BLaER1 treated with 17β-estradiol and CSF1 and Interleukin-3, amounts not matched to agents 10 nM and 100 nM (cell line): ENCODE results near the gene PINK1.
A peak's percentile ranks its signal among the peaks of the same experiment; 100 is the strongest.
"Not testable (repeated sequence)": the region's sequence is repeated elsewhere in the genome, so short reads cannot be mapped to it uniquely, and the experiment has no call there.

Source experiments
- H3K27ac ChIP-seq, 11 experiments: shearing (Covaris generic); formaldehyde crosslinking; 2 replicates each; pipeline ENCODE4 v1.8.1; 2022
- H3K27me3 ChIP-seq, 11 experiments: shearing (Covaris generic); formaldehyde crosslinking; 2 replicates each; pipeline ENCODE4 v1.8.1; 2022
- H3K36me3 ChIP-seq, 11 experiments: shearing (Covaris generic); formaldehyde crosslinking; 2 replicates each; pipeline ENCODE4 v1.8.1; 2022
- H3K4me1 ChIP-seq, 10 experiments: shearing (Covaris generic); formaldehyde crosslinking; 2 replicates each; pipeline ENCODE4 v1.8.1; 2022
- H3K4me2 ChIP-seq, 11 experiments: shearing (Covaris generic); formaldehyde crosslinking; 2 replicates each; pipeline ENCODE4 v1.8.1; 2022
- H3K4me3 ChIP-seq, 10 experiments: shearing (Covaris generic); formaldehyde crosslinking; 2 replicates each; pipeline ENCODE4 v1.8.1; 2022
- H3K9ac ChIP-seq, 11 experiments: shearing (Covaris generic); formaldehyde crosslinking; 2 replicates each; pipeline ENCODE4 v1.8.1; 2022
- H3K9me3 ChIP-seq, 11 experiments: shearing (Covaris generic); formaldehyde crosslinking; replicated peaks in 1 of 11; 2 replicates each; pipeline ENCODE4 v1.8.1; 2022
- H4K20me1 ChIP-seq, 11 experiments: shearing (Covaris generic); formaldehyde crosslinking; 2 replicates each; pipeline ENCODE4 v1.8.1; 2022
- Cebpa-rat ChIP-seq, 11 experiments: shearing (Covaris generic); IDR thresholded peaks; 2 replicates each; pipeline ENCODE4 v1.8.1; 2022

PINK1 gene

GRCh38 chr1:20670936-20671335, 37.7 kb downstream of the PINK1 start:
- H4K20me1 ChIP-seq, result no peaks in the 10 kb centered on the region
- no peak overlapping the region for H3K4me3 ChIP-seq
- no peaks in the 10 kb centered on the region for H3K27me3 ChIP-seq
- H3K4me1 ChIP-seq, result peaks cover 3 to 6% (median 4%) of the 10 kb centered on the region in 10 experiments; a peak in 18 of 20 replicates
- TF ChIP-seq Cebpa-rat (IDR thresholded peaks at IDR 0.05), result no peak
- no peaks in the 10 kb centered on the region for H3K36me3 ChIP-seq
- H3K27ac ChIP-seq, result no peak overlapping the region
- H3K9ac ChIP-seq, result no peak overlapping the region
- peaks cover 0 to 9% (median 5%) of the 10 kb centered on the region in 11 experiments; a peak in 9 of 22 replicates for H3K9me3 ChIP-seq
- H3K4me2 ChIP-seq, result no peak overlapping the region

GRCh38 chr1:20672265-20672632, 39.0 kb downstream of the PINK1 start:
- H3K27me3 ChIP-seq, result no peaks in the 10 kb centered on the region
- no peak overlapping the region for H3K4me3 ChIP-seq

GRCh38 chr1:20673626-20674025, 40.4 kb downstream of the PINK1 start:
- not testable (repeated sequence) for H3K36me3 ChIP-seq, H3K4me2 ChIP-seq, H3K27ac ChIP-seq, H3K27me3 ChIP-seq, H3K4me1 ChIP-seq, H3K4me3 ChIP-seq, H3K9ac ChIP-seq, H4K20me1 ChIP-seq
- peaks cover 10 to 17% (median 13%) of the 10 kb centered on the region in 11 experiments for H3K9me3 ChIP-seq

More at GRCh38 chr1:20672265-20672632, 39.0 kb downstream of the PINK1 start:
- H3K4me2 ChIP-seq, result no peak overlapping the region
- no peak for TF ChIP-seq Cebpa-rat (IDR thresholded peaks at IDR 0.05)
- no peaks in the 10 kb centered on the region for H3K36me3 ChIP-seq
- no peak overlapping the region for H3K9ac ChIP-seq
- no peaks in the 10 kb centered on the region for H4K20me1 ChIP-seq
- H3K4me1 ChIP-seq, result no peaks in the 10 kb centered on the region
- H3K9me3 ChIP-seq, result peaks cover 0 to 7% (median 4%) of the 10 kb centered on the region in 11 experiments; a peak in 14 of 22 replicates
- H3K27ac ChIP-seq, result no peak overlapping the region

- Histone ChIP-seq H3K4me3 (peak overlapping the region in 2 of 10 experiments; percentile 17 to 29; a peak in 2 of 20 replicates), H3K27ac (peak overlapping the region in 4 of 11 experiments; percentile 24 to 44 (median 34); a peak in 4 of 22 replicates), H3K9me3 (peaks cover 10 to 17% (median 13%) of the 10 kb centered on the region in 11 experiments), H3K27me3 (no peaks in the 10 kb centered on the region), H3K4me2 (peak overlapping the region; percentile 59 to 86 (median 78)), H3K4me1 (peaks cover 27 to 50% (median 44%) of the 10 kb centered on the region in 10 experiments), H3K36me3 (no peaks in the 10 kb centered on the region), H4K20me1 (0 out of 22 replicates have a peak, but pooled peaks cover 0 to 3% (median 0%) of the 10 kb centered on the region in 11 experiments), H3K9ac (peak overlapping the region in 3 of 11 experiments; percentile 2 to 34 (median 4); a peak in 1 of 22 replicates)
- TF ChIP-seq Cebpa-rat (IDR thresholded peaks at IDR 0.05), result no peak
These were observed 45.3 kb downstream of the PINK1 start for GRCh38 chr1:20678599-20678998.

GRCh38 chr1:20680269-20680668, 47.0 kb downstream of the PINK1 start:
- H3K36me3 ChIP-seq, result no peaks in the 10 kb centered on the region
- no peak for TF ChIP-seq Cebpa-rat (IDR thresholded peaks at IDR 0.05)
- H3K9ac ChIP-seq, result no peak overlapping the region
- H3K9me3 ChIP-seq, result peaks cover 10 to 17% (median 13%) of the 10 kb centered on the region in 11 experiments
- no peak overlapping the region for H3K27ac ChIP-seq
- H3K4me2 ChIP-seq, result peak overlapping the region in 4 of 11 experiments; percentile 73 to 81 (median 79); a peak in 5 of 22 replicates
- peaks cover 36 to 65% (median 55%) of the 10 kb centered on the region in 10 experiments for H3K4me1 ChIP-seq
- peaks cover 0 to 3% (median 0%) of the 10 kb centered on the region in 11 experiments; a peak in 1 of 22 replicates for H4K20me1 ChIP-seq
- H3K4me3 ChIP-seq, result no peak overlapping the region
- no peaks in the 10 kb centered on the region for H3K27me3 ChIP-seq

GRCh38 chr1:20681999-20682398, 48.7 kb downstream of the PINK1 start:
- H3K36me3 ChIP-seq, result no peaks in the 10 kb centered on the region
- H4K20me1 ChIP-seq, result peaks cover 0 to 3% (median 0%) of the 10 kb centered on the region in 11 experiments; a peak in 1 of 22 replicates
- TF ChIP-seq Cebpa-rat (IDR thresholded peaks at IDR 0.05), result no peak
- peaks cover 42 to 73% (median 66%) of the 10 kb centered on the region in 10 experiments for H3K4me1 ChIP-seq
- H3K4me2 ChIP-seq, result peak overlapping the region; percentile 69 to 87 (median 82)
- H3K27me3 ChIP-seq, result no peaks in the 10 kb centered on the region
- peak overlapping the region in 2 of 10 experiments; percentile 4 to 12; a peak in 2 of 20 replicates for H3K4me3 ChIP-seq
- H3K27ac ChIP-seq, result peak overlapping the region in 3 of 11 experiments; percentile 35 to 51 (median 35); a peak in 4 of 22 replicates
- H3K9ac ChIP-seq, result peak overlapping the region in 4 of 11 experiments; percentile 10 to 56 (median 28); a peak in 3 of 22 replicates
- peaks cover 10 to 14% (median 13%) of the 10 kb centered on the region in 11 experiments for H3K9me3 ChIP-seq

- Histone ChIP-seq H3K27me3 (no peaks in the 10 kb centered on the region), H3K4me1 (peaks cover 42 to 73% (median 66%) of the 10 kb centered on the region in 10 experiments), H3K27ac (peak overlapping the region in 6 of 11 experiments; percentile 23 to 68 (median 50); a peak in 8 of 22 replicates), H3K36me3 (no peaks in the 10 kb centered on the region), H3K4me3 (peak overlapping the region in 2 of 10 experiments; percentile 4 to 12; a peak in 1 of 20 replicates), H3K9me3 (peaks cover 4 to 7% (median 6%) of the 10 kb centered on the region in 11 experiments), H4K20me1 (peaks cover 0 to 3% (median 0%) of the 10 kb centered on the region in 11 experiments; a peak in 1 of 22 replicates), H3K4me2 (peak overlapping the region; percentile 69 to 87 (median 82)), H3K9ac (peak overlapping the region in 6 of 11 experiments; percentile 10 to 56 (median 33); a peak in 5 of 22 replicates)
- TF ChIP-seq Cebpa-rat (IDR thresholded peaks at IDR 0.05), result no peak
These were observed 49.4 kb downstream of the PINK1 start for GRCh38 chr1:20682571-20683236.

- no peak overlapping the region for H3K9ac ChIP-seq
- H3K27me3 ChIP-seq, result no peaks in the 10 kb centered on the region
These were observed 50.4 kb downstream of the PINK1 start for GRCh38 chr1:20683614-20684013.

GRCh38 chr1:20684050-20684620, 50.9 kb downstream of the PINK1 start:
- TF ChIP-seq Cebpa-rat (IDR thresholded peaks at IDR 0.05), result no peak
- Histone ChIP-seq H3K36me3 (no peaks in the 10 kb centered on the region), H3K9me3 (no peaks in the 10 kb centered on the region), H3K4me2 (peak overlapping the region in 6 of 11 experiments; percentile 48 to 84 (median 75); a peak in 7 of 22 replicates), H3K27ac (peak overlapping the region in 2 of 11 experiments; percentile 2 to 8; a peak in 2 of 22 replicates), H3K27me3 (no peaks in the 10 kb centered on the region), H3K4me1 (peaks cover 32 to 62% (median 55%) of the 10 kb centered on the region in 10 experiments), H4K20me1 (peaks cover 0 to 3% (median 0%) of the 10 kb centered on the region in 11 experiments; a peak in 1 of 22 replicates), H3K9ac (no peak overlapping the region), H3K4me3 (no peak overlapping the region)

More at GRCh38 chr1:20683614-20684013, 50.4 kb downstream of the PINK1 start:
- Histone ChIP-seq H3K27ac (no peak overlapping the region), H3K4me1 (peaks cover 37 to 67% (median 60%) of the 10 kb centered on the region in 10 experiments), H4K20me1 (peaks cover 0 to 3% (median 0%) of the 10 kb centered on the region in 11 experiments; a peak in 1 of 22 replicates), H3K4me3 (no peak overlapping the region), H3K36me3 (no peaks in the 10 kb centered on the region), H3K9me3 (no peaks in the 10 kb centered on the region), H3K4me2 (peak overlapping the region in 7 of 11 experiments; percentile 20 to 87 (median 81); a peak in 9 of 22 replicates)
- TF ChIP-seq Cebpa-rat (IDR thresholded peaks at IDR 0.05), result no peak
